RPMI7951 (cell line): ENCODE results near the gene FAM180B. TPM values are rescaled to one million over a fixed set of nuclear protein-coding genes. Genes with fewer than 3 reads are reported as not detected.
A peak's percentile ranks its signal among the peaks of the same experiment; 100 is the strongest.

Experiments
- DNase-seq: peaks from one replicate; pipeline ENCODE4 v3.0.0-alpha.2; 2012; ENCODE audit warnings: low read depth
- total RNA-seq: library from RNA; depleted of rRNA; stranded (reverse); fragments of >200 nt; shearing (Covaris generic); gene quantifications from 2 replicates; pipeline ENCODE4 v1.2.3, GENCODE V29; 2014

Gene FAM180B
- total RNA-seq, 1 experiment from 2014 or later: not detected

- DNase-seq: no peak
Observed at GRCh38 chr11:47569646-47570045, 16.8 kb upstream of the FAM180B start.

- DNase-seq: no peak
Observed at GRCh38 chr11:47570651-47571356, 15.7 kb upstream of the FAM180B start.

GRCh38 chr11:47571357-47571729 lies 15.1 kb upstream of the FAM180B start:
- no peak for DNase-seq

GRCh38 chr11:47571895-47572294 lies 14.6 kb upstream of the FAM180B start:
- peak; percentile 40 for DNase-seq

- DNase-seq: no peak
Observed at GRCh38 chr11:47572715-47573255, 13.7 kb upstream of the FAM180B start.

DNA sequence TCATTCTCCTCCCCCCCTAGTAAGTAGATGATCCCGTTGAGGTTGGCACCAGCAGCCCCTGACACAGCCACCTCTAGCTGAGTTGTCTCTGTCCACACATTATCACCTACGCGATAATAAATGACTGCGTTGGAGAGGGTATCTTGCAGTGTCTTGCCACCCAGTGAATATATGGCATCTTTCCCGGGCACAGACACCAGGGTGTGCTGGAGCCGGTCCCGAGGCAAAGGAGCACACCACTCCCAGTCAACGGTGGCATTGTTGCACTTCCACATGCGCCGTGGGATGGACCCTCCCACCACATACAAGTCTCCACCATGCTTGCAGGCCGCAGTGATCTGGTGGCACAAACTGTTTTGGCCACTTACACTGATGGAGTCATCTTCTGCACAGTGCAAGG lies 13.2 kb upstream of the FAM180B start:
- no peak for DNase-seq

DNA sequence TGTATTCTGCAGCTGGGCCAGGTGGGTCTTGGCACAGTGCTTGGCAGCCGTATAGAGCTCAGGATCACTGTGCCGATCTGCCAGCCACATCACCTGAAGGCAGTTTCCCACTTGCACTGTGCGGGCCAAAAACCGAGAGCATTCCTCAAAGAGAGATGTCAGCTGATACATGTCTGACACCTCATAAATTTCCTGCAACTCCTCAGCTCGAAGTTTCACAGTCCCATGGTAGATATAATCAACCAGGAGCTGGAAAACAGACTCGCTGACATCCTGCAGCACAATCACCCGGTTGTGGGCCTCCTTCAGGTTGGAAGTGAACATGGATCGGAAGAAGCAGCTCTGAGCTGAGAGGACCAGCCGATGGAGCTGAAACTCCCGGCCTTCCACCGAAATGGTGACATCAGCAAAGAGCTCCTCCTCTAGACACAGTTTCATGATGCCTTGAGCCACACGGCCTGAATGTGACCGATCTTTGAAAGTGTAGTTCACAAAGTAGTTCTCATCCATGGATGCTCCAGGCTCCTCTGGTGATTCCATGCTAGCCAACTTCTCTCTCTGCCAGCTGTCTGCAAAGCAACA lies 8.9 kb upstream of the FAM180B start:
- DNase-seq: no peak

- peak; percentile 83 for DNase-seq
Observed at GRCh38 chr11:47578524-47579494, 7.7 kb upstream of the FAM180B start, which contains the start of the genes KBTBD4 and NDUFS3. Gene KBTBD4, minus strand, starts transcription at chr11:47578970. Its CDS starts 19 bp downstream, at chr11:47578951. Gene NDUFS3, plus strand, starts transcription at chr11:47579074. Its CDS starts 18 bp downstream, at chr11:47579092.

GRCh38 chr11:47583844-47584243 lies 2.6 kb upstream of the FAM180B start:
- no peak for DNase-seq

GRCh38 chr11:47587039-47587716 lies 700 bp downstream of the FAM180B start:
- no peak for DNase-seq

DNA sequence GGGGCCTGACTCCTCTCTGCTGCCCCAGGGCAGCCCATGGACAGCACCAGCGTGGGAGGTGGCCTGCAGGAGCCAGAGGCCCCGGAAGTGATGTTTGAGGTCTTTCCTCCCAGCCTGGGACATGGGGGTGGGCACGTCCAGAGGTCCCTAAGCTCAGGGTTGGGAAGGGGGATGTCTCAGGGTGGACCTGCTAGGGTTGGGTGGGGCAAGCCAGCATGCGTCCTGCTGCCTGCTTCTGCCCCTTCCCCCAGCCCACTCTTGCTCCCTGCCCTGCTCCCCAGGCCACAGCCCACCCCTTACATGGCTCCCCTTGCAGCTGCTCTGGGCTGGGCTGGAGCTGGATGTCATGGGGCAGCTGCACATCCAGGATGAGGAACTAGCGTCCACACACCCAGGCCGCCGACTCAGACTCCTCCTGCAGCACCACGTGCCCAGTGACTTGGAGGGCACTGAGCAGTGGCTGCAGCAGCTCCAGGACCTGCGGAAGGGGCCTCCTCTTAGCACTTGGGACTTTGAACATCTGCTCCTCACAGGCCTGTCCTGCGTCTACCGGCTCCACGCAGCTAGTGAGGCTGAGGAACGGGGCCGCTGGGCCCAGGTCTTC lies 1.3 kb downstream of the FAM180B start:
- DNase-seq: no peak

DNA sequence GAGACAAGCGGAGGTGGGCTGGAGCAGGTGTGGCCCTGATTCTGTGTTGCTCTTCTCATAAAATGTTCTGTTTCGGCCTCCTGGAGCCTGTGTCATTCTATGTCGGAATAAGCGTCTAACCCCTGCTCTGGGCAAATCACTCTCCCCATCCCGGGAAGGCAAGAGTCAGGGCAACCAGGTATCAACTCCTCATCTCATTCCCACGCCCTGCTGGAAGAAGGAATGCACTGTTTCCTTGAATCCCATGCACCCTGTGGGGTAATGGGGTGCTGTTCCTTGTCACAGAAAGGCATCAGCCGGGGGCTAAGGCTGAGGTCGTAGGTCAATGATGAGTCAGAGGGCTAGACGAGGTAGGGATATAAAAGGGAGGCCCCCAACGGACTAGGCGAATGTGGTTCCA lies 2.6 kb downstream of the FAM180B start:
- DNase-seq: no peak

DNA sequence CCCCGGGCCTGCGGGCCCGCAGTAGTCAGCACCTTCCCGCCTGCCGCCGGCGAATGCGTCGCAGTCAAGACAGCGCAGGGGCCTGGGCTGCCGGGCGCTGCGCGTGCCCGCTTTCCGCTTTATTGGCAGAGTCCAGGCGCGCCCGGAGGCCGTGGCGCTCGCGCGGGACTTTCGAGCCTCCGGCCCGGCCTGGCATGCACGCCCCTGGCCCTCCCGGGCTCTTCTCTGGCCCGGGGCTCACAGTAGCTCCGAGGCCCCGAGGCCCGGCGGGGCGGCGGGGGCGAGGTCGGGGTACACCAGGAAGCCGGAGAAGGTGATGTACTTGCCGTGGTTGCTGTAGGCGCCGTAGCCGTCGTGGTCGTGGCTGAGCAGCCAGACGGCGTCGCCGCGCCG lies 3.1 kb downstream of the FAM180B start:
- no peak for DNase-seq

GRCh38 chr11:47589977-47590861 lies 3.7 kb downstream of the FAM180B start:
- no peak for DNase-seq

DNA sequence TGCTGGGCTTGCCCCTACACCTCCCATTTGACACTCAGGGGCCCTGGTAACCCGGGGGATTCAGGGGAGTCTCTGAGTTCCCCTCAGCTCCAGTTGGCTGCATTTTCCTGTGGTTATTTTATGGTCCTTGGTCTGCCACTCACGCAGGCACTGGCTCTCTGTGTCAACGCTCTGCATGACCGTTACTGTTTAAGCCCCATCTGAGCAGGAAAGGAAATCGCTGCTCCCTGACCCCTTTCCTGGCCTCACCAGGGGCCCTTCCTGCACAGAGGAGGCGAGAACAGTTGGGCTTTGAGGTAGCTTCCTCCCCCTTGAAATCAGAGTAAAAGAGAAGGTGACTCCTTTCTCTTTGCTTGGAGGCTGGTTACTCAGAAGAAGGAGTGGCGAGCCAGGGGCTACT lies 5.3 kb downstream of the FAM180B start:
- no peak for DNase-seq

GRCh38 chr11:47592251-47592650 lies 5.8 kb downstream of the FAM180B start:
- no peak for DNase-seq

GRCh38 chr11:47592970-47593369 lies 6.5 kb downstream of the FAM180B start:
- DNase-seq: no peak

DNA sequence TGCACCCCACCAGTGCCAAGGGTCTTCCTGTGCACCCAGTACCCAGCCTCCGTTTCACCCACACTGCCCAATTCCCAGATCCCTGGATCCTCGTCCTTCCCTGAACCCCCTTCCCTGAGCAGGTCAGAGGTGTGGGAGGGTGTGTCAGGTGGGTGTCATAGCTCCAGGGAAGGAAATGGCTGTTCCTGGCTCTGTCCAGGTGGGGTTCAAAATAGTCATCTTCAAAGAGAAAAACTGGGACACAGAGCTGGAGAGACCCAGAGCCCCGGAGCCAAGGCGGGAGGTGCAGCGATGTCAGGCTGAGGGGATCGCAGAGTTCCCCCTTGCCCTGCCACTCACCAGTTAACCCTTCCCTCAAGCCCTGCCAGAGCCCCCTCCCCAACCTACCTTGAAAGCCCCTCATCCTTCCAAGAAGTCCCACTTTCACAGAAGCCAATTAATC lies 7.0 kb downstream of the FAM180B start:
- no peak for DNase-seq

- no peak for DNase-seq
Observed at GRCh38 chr11:47593934-47594855, 7.7 kb downstream of the FAM180B start, which contains the start of gene C1QTNF4. Gene C1QTNF4, minus strand, starts transcription at chr11:47594411. Its CDS starts 3,601 bp downstream, at chr11:47590810.
